ENCODE results near the gene MCC. TPM values are rescaled to one million over a fixed set of nuclear protein-coding genes. Genes with fewer than 3 reads are reported as not detected.

The MCC gene
- total RNA-seq, 4 donors from 2014 or later = 1.2 to 133 (median 8.5) TPM

DNA sequence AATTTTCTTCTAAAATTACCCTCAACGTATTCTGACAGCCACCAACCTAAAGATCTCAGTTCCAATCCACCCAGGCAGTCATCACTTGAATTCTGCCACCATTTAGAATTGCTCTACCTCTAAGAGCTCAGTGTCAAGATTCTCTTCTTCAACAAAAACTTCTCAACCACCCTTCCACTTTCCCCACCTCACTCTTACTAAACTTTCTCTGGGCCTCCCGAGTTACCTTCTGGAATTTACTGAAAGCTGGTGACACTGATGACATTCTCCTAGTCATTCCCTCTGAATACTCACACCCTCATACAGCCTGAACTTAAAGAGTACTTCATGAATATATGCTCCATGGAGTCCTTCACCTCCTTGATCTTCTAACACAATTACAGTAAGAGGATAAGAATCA lies 263.0 kb downstream of the MCC start:
- H3K9me3 ChIP-seq = no peaks in the 10 kb centered on the region
- DNase-seq = no peak
- no peaks in the 10 kb centered on the region for H3K36me3 ChIP-seq
- no peak overlapping the region for H3K4me3 ChIP-seq
- no peaks in the 10 kb centered on the region for H3K4me1 ChIP-seq
- H3K27me3 ChIP-seq = no peaks in the 10 kb centered on the region
- H3K27ac ChIP-seq = no peak overlapping the region
- TF ChIP-seq POLR2A (IDR thresholded peaks at IDR 0.05) (no peak), CTCF (IDR thresholded peaks at IDR 0.05) (no peak)

- H3K27me3 ChIP-seq = no peaks in the 10 kb centered on the region
- TF ChIP-seq CTCF (IDR thresholded peaks at IDR 0.05) (no peak), POLR2A (IDR thresholded peaks at IDR 0.05) (no peak)
Measured at GRCh38 chr5:113224605-113225065, 263.6 kb downstream of the MCC start.

GRCh38 chr5:113223831-113224604 lies 264.2 kb downstream of the MCC start:
- no peaks in the 10 kb centered on the region for H3K36me3 ChIP-seq
- TF ChIP-seq CTCF (IDR thresholded peaks at IDR 0.05) (no peak), POLR2A (IDR thresholded peaks at IDR 0.05) (no peak)
- DNase-seq = no peak
- H3K9me3 ChIP-seq = no peaks in the 10 kb centered on the region
- no peak overlapping the region for H3K4me3 ChIP-seq
- no peak overlapping the region for H3K27ac ChIP-seq
- H3K27me3 ChIP-seq = no peaks in the 10 kb centered on the region
- no peaks in the 10 kb centered on the region for H3K4me1 ChIP-seq

More at GRCh38 chr5:113224605-113225065, 263.6 kb downstream of the MCC start:
- DNase-seq = no peak
- H3K4me3 ChIP-seq = no peak overlapping the region
- no peaks in the 10 kb centered on the region for H3K36me3 ChIP-seq
- no peaks in the 10 kb centered on the region for H3K4me1 ChIP-seq
- H3K27ac ChIP-seq = no peak overlapping the region
- H3K9me3 ChIP-seq = no peaks in the 10 kb centered on the region

- H3K4me3 ChIP-seq = no peak overlapping the region
- no peaks in the 10 kb centered on the region for H3K4me1 ChIP-seq
- DNase-seq = no peak
- no peaks in the 10 kb centered on the region for H3K9me3 ChIP-seq
- TF ChIP-seq CTCF (IDR thresholded peaks at IDR 0.05) (no peak), POLR2A (IDR thresholded peaks at IDR 0.05) (no peak)
- no peaks in the 10 kb centered on the region for H3K27me3 ChIP-seq
- no peak overlapping the region for H3K27ac ChIP-seq
- no peaks in the 10 kb centered on the region for H3K36me3 ChIP-seq
Measured at GRCh38 chr5:113223315-113223714, 264.9 kb downstream of the MCC start.

GRCh38 chr5:113221294-113222176 lies 266.7 kb downstream of the MCC start:
- TF ChIP-seq POLR2A (IDR thresholded peaks at IDR 0.05) (no peak), CTCF (IDR thresholded peaks at IDR 0.05) (no peak)
- DNase-seq = no peak
- Histone ChIP-seq H3K36me3 (no peaks in the 10 kb centered on the region), H3K9me3 (no peaks in the 10 kb centered on the region), H3K4me3 (no peak overlapping the region), H3K27ac (no peak overlapping the region), H3K4me1 (no peaks in the 10 kb centered on the region), H3K27me3 (no peaks in the 10 kb centered on the region)
